ENCODE measurements around the gene SOBP.

SOBP gene

DNA sequence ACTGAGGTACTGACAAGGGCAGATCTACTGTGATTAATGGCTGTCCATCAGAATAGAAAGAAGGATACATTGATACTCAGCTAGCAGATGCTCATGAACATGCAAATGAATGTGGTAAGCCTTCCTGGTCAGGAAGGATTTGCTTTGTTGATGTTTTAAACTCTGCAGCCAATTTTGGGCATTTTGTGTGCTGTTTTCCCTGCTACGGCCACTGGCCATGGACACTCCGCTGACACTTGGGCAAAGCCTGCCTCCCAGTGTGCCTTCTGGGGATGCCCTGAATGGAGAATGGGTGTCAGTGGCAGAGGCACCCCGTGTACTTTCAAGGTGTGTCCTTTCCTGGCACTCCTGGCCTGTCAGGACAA is 113.1 kb downstream of the SOBP start:
- Histone ChIP-seq H3K4me1 (ENCODE audit: low read length) (no peaks in the 10 kb centered on the region), H3K36me3 (replicated peaks; ENCODE audit: low read depth, low read length) (no peaks in the 10 kb centered on the region), H3K27me3 (ENCODE audit: low read depth, low read length) (no peaks in the 10 kb centered on the region), H3K9ac (ENCODE audit: low read length) (no peak overlapping the region), H3K27ac (ENCODE audit: low read length) (no peak overlapping the region), H4K20me1 (ENCODE audit: insufficient read depth, low read length) (no peaks in the 10 kb centered on the region), H3K79me2 (ENCODE audit: low read length) (no peaks in the 10 kb centered on the region), H2AFZ (ENCODE audit: low read depth, low read length) (no peak overlapping the region), H3K4me2 (ENCODE audit: low read length) (no peak overlapping the region), H3K9me3 (ENCODE audit: insufficient read depth, low read length) (no peaks in the 10 kb centered on the region), H3K4me3 (ENCODE audit: low read length) (no peak overlapping the region)
- no peak for TF ChIP-seq EZH2phosphoT487 (IDR thresholded peaks at IDR 0.05; ENCODE audit: low read depth)
- TF ChIP-seq, protein P1, sequence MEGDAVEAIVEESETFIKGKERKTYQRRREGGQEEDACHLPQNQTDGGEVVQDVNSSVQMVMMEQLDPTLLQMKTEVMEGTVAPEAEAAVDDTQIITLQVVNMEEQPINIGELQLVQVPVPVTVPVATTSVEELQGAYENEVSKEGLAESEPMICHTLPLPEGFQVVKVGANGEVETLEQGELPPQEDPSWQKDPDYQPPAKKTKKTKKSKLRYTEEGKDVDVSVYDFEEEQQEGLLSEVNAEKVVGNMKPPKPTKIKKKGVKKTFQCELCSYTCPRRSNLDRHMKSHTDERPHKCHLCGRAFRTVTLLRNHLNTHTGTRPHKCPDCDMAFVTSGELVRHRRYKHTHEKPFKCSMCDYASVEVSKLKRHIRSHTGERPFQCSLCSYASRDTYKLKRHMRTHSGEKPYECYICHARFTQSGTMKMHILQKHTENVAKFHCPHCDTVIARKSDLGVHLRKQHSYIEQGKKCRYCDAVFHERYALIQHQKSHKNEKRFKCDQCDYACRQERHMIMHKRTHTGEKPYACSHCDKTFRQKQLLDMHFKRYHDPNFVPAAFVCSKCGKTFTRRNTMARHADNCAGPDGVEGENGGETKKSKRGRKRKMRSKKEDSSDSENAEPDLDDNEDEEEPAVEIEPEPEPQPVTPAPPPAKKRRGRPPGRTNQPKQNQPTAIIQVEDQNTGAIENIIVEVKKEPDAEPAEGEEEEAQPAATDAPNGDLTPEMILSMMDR (IDR thresholded peaks at IDR 0.05; ENCODE audit: low read depth, low read length) = no peak

DNA sequence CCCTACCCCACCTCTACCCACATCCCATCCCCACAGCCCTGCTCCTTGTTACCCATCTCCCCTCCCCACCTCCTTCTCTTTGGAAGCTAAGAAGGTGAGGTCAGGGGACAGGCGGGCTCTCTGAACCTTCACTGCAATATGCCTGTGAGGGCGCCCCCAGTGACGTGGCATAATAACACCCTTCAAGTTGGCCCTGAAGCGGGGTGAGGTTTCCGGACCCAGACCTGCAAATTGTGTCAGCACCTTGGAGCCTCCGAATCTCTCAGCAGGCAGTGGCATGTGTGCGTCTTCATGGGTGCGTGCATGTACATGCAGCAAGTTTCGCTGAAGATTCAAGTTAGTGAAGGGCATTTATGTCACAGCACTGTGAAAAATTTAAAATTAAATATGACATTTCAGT is 114.6 kb downstream of the SOBP start:
- Histone ChIP-seq H2AFZ (ENCODE audit: low read depth, low read length) (no peak overlapping the region), H3K9me3 (ENCODE audit: insufficient read depth, low read length) (no peaks in the 10 kb centered on the region), H3K4me3 (ENCODE audit: low read length) (no peak overlapping the region), H3K27me3 (ENCODE audit: low read depth, low read length) (no peaks in the 10 kb centered on the region), H3K4me1 (ENCODE audit: low read length) (no peaks in the 10 kb centered on the region), H3K9ac (ENCODE audit: low read length) (no peak overlapping the region), H3K36me3 (replicated peaks; ENCODE audit: low read depth, low read length) (no peaks in the 10 kb centered on the region), H3K79me2 (ENCODE audit: low read length) (no peaks in the 10 kb centered on the region), H4K20me1 (ENCODE audit: insufficient read depth, low read length) (no peaks in the 10 kb centered on the region), H3K27ac (ENCODE audit: low read length) (no peak overlapping the region), H3K4me2 (ENCODE audit: low read length) (no peak overlapping the region)
- TF ChIP-seq EZH2phosphoT487 (IDR thresholded peaks at IDR 0.05; ENCODE audit: low read depth) = no peak
- TF ChIP-seq, protein P1 (IDR thresholded peaks at IDR 0.05; ENCODE audit: low read depth, low read length) = no peak

GRCh38 chr6:107606407-107606806 is 116.5 kb downstream of the SOBP start:
- H3K79me2 ChIP-seq (ENCODE audit: low read length) = no peaks in the 10 kb centered on the region
- no peaks in the 10 kb centered on the region for H3K27me3 ChIP-seq (ENCODE audit: low read depth, low read length)
- no peaks in the 10 kb centered on the region for H4K20me1 ChIP-seq (ENCODE audit: insufficient read depth, low read length)
- no peak overlapping the region for H3K9ac ChIP-seq (ENCODE audit: low read length)
- H3K9me3 ChIP-seq (ENCODE audit: insufficient read depth, low read length) = no peaks in the 10 kb centered on the region
- no peak overlapping the region for H2AFZ ChIP-seq (ENCODE audit: low read depth, low read length)
- no peak overlapping the region for H3K4me2 ChIP-seq (ENCODE audit: low read length)
- H3K4me3 ChIP-seq (ENCODE audit: low read length) = no peak overlapping the region
- H3K36me3 ChIP-seq (replicated peaks; ENCODE audit: low read depth, low read length) = no peaks in the 10 kb centered on the region
- no peak overlapping the region for H3K27ac ChIP-seq (ENCODE audit: low read length)
- TF ChIP-seq, protein P1 (IDR thresholded peaks at IDR 0.05; ENCODE audit: low read depth, low read length) = no peak
- no peak for TF ChIP-seq EZH2phosphoT487 (IDR thresholded peaks at IDR 0.05; ENCODE audit: low read depth)
- no peaks in the 10 kb centered on the region for H3K4me1 ChIP-seq (ENCODE audit: low read length)

- H3K9ac ChIP-seq (ENCODE audit: low read length) = no peak overlapping the region
- no peaks in the 10 kb centered on the region for H4K20me1 ChIP-seq (ENCODE audit: insufficient read depth, low read length)
- H3K27ac ChIP-seq (ENCODE audit: low read length) = no peak overlapping the region
- no peaks in the 10 kb centered on the region for H3K9me3 ChIP-seq (ENCODE audit: insufficient read depth, low read length)
- H3K4me3 ChIP-seq (ENCODE audit: low read length) = no peak overlapping the region
- H3K4me1 ChIP-seq (ENCODE audit: low read length) = no peaks in the 10 kb centered on the region
- H3K79me2 ChIP-seq (ENCODE audit: low read length) = no peaks in the 10 kb centered on the region
- no peak overlapping the region for H3K4me2 ChIP-seq (ENCODE audit: low read length)
- H3K36me3 ChIP-seq (replicated peaks; ENCODE audit: low read depth, low read length) = no peaks in the 10 kb centered on the region
- H3K27me3 ChIP-seq (ENCODE audit: low read depth, low read length) = no peaks in the 10 kb centered on the region
- TF ChIP-seq EZH2phosphoT487 (IDR thresholded peaks at IDR 0.05; ENCODE audit: low read depth) = no peak
- TF ChIP-seq, protein P1 (IDR thresholded peaks at IDR 0.05; ENCODE audit: low read depth, low read length) = no peak
- H2AFZ ChIP-seq (ENCODE audit: low read depth, low read length) = no peak overlapping the region
Measured at GRCh38 chr6:107607116-107607515, 117.2 kb downstream of the SOBP start.
